Fibroblast of peridontal ligament (primary cell): Measurements from ENCODE around the gene PRKAR1B.

Experiments used
- DNase-seq: peaks from one replicate; pipeline ENCODE4 v3.0.0-alpha.2; 2010; ENCODE audit errors: extremely low read depth

Gene PRKAR1B

DNA sequence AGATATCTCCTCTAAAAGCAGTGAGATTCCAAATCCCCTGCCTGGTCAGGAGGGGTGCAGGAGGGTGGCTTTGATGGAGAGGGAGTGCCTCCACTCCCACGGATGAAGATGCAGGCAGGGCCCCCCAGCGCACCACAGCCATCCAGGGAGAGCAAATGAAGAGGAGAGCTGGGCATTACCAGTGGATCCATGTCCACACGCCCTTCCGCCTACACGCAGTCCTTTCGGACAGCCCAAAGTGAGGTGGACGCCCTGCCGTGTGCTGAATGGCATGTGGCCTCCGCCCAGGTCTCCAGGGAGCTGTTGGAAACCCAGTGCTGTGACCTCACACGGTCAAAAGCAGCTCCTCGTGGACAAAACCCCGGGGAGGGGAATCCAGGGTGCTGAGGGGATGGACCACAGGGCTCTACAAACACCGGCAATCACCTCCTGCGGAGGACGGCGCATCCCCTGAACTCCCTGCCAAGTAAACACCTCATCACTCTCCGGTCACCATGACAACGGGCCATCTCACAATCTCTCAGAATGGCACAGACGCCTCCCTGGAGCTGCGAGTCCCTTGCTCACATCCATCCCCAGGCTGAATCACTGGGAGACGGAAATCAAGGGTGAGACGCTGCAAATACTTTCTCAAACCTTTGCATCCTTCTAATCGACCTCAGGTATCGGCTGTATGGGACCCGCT lies 35.6 kb downstream of the PRKAR1B start:
- DNase-seq: no peak

DNA sequence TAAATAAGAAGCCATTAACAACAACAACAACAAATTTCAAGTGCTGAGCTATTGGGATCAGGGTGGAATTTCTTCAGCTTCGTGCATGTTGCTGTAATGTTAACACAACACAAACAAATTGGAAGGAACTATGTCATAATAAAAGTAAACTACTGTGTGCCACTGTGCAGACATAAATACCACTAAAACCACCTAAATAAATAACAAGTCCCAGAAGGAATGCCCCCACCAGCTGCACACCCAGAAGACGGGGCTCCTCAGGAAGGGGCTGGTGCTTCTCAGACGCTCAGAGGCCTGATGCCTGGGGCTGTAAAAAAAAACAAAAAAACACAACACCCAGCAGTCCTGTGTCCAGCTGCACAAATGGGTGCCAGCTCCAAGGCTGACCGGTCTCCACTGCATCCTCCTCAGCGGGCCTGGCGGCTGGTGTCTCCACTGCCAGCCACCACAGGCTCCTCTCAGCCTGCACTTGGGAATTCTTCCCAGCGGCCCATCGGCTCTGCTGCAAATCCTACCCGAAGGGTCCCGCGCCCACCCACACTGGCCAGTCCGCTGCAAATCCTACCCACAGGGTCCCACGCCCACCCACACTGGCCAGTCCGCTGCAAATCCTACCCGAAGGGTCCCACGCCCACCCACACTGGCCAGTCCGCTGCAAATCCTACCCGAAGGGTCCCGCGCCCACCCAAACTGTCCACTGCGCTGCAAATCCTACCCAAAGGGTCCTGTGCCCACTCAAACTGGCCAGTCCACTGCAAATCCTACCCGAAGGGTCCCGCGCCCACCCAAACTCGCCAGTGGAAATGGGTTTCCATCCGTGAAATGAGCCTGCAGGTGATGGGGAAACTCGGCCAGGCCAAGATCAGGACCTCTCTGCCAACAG lies 36.4 kb downstream of the PRKAR1B start:
- DNase-seq: no peak

DNA sequence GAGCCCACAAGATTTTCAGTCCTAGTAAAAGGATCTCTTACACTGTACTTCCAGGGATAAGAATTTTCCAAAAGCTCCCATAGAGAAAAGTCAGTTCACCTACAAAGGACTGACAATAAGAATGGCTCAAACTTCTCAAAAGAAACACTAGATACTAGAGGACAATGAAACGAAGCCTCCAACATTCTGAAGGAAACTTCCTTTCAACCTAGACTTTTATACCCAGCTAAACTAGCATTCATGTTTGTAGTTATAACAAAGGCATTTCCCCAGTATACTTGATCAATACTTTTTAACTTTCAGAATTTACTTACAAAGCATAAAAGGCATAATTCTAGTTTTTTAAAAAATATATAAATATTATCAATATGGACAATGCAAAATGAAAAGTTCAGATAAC lies 41.5 kb downstream of the PRKAR1B start:
- DNase-seq: no peak

DNA sequence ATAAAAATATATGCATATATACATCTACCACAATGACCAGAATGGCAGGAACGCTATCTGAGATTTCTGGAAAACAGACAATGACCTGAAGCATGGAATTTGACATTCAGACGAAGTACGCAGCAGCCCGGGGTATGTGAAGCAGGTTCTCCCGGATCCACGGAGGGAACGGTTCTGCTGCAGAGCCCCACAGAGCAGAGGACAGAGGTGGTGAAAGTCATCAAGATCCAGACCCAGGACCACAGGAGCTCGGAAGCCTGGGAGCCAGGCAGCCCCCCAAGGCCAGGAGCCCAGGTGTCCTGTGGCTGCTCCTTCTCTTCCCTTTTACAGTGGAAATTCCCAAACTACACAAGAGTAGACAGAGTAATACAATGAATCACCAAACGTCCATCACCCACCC lies 42.7 kb downstream of the PRKAR1B start:
- no peak for DNase-seq

DNA sequence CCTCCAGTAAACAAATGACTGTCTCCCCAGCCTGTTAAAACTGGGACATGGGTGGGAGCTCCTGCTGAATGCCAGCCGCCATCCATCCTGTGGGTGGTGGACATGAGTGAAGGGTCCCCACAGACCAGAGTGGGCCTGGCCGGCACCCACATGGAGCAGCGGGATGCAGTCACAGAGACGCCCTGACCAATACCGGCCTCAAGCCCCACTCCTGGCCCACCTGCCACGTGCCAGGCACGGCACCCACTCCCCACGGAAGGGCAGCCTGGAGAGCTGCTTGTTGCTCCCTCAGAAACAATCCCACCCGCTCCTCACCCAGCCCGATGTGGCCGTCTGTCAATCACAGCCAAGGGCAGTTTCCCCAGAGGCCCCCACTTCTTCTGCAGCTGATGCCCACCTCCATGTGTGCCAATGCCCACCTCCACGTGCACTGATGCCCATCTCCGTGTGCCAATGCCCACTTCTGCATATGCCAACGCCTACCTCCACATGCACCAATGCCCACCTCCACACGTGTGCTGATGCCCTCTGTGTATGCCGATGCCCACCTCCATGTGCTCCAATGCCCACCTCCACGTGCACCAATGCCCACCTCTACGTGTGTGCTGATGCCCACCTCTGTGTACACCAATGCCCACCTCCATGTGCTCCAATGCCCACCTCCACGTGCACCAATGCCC lies 43.4 kb downstream of the PRKAR1B start:
- DNase-seq: no peak

DNA sequence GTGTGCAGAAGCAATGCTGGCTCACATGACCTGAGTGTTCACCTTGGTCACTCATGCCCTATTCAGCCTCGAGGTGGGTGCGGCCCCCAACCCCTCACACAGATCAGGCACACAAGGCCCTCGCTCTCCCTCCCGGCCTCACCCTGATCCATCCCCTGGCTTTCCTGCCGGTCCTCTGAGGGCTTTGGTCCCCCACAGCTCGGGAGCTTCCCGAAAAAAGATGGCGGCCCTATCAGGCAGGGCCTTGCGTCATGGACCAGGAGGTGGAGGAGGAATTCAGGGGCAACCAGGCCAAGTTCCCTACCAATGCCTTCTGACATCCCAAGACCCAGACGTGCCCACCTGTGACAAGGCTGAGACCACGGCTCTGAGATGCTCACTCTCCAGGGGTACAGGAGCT lies 44.3 kb downstream of the PRKAR1B start:
- no peak for DNase-seq

DNA sequence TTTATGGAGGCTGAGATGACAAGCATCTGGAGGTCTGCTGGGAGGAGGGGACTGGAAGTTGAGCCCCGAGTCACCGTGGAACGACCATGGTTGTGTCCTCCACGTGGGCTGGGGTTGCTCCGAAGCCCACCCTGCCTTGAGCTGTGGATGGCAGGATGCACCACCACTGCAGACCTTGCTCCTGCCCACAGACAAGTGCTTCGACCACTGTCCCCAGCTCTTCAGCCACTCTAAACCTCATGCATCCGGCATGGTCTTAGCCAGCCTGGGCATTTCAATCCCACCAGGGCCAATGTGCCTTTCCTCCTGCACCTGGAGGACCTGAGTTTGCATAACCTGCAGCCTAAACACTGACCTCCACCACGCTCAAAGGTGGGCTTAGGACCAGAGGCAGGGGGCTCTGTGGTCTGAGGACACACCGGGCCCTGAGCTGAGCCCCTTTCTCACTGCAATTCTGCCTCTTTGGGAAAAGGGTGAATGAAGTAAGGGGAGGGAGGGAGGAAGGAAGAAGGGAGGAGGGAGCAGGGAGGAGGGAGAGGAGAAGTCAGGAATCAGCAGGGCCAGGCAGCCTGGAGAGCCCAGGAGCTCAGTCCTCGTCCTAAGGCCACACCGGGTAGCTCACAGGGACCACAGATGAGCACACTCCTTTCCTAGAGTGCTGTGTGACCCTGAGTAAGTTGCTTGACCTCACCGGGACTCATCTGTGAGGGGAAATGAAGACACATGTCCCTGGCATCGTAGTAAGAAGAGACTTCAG lies 45.4 kb downstream of the PRKAR1B start:
- no peak for DNase-seq

DNA sequence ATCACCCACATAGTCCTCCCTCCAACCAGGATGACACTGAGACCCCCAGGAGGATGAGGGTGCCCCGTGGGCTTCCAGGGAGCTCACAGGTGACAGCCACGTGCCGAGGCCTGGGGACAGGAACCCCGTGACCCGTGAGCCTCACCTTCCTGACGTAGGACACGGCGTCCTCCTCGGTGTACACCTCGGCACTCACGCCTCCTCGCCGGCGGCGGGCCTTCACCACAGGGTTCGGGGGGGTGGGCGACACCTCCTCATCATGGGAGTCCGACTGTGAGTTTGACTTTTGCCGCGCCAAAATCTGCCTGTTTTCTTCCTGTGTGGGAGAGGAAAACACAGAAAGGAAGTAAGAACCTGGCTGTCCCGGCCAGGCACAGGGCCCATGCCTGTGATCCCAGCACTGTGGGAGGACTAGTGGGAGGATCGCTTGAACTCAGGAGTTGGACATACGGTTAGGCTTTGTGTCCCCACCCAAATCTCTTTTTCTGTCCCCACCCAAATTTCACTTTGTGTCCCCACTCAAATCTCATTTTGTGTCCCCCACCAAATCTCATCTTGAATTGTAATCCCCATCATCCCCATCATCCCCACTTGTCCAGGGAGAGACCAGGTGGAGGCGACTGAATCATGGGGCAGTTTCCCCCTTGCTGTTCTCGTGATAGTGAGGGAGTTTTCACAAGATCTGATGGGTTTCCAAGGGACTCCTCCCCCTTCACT lies 46.5 kb downstream of the PRKAR1B start:
- no peak for DNase-seq

DNA sequence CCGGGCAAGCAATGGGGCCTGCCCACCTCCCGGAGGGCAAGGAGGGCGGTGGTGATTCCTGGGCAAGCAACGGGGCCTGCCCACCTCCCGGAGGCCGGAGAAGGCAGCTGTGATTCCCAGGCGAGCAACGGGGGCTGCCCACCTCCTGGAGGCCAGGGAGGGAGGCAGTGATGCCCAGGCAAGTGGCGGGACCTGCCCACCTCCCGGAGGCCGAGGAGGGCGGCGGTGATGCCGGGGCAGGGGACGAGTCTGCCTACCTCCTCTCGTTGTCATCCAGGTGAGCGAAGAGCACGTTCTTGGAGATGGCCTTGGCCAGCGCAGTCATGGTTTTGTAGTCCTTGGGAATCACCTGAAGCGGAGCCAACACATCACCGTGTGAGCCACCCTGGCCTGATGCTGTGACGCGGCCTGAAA lies 50.1 kb downstream of the PRKAR1B start:
- no peak for DNase-seq

DNA sequence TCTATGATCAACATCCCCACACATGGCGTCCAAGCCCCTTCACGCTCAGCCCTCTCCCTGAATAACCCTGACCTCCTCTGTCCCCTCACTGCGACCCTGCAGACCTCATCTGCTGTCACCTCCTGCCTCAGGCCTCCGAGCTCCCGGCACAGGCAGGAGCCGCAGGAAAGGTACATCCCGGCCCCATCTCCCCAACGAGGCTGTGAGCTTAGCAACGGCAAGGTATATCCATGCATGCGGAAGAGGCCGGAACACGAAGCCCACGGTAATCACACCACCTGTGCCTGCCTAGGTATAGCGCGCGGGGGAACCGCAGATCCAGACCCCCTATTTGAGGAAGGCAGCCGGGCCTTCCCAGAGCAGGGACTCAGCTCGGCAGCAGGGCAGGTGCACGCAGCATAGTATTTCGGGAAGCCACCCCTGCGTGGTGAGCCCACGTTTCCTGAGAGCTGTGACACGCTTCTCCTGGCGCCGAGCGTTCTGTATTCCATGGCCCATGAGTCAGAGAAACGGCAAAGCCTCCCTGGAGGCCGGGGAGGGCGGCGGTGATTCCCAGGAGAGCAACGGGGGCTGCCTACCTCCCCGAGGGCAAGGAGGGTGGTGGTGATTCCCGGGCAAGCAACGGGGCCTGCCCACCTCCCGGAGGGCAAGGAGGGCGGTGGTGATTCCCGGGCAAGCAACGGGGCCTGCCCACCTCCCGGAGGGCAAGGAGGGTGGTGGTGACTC lies 50.7 kb downstream of the PRKAR1B start:
- DNase-seq: no peak

DNA sequence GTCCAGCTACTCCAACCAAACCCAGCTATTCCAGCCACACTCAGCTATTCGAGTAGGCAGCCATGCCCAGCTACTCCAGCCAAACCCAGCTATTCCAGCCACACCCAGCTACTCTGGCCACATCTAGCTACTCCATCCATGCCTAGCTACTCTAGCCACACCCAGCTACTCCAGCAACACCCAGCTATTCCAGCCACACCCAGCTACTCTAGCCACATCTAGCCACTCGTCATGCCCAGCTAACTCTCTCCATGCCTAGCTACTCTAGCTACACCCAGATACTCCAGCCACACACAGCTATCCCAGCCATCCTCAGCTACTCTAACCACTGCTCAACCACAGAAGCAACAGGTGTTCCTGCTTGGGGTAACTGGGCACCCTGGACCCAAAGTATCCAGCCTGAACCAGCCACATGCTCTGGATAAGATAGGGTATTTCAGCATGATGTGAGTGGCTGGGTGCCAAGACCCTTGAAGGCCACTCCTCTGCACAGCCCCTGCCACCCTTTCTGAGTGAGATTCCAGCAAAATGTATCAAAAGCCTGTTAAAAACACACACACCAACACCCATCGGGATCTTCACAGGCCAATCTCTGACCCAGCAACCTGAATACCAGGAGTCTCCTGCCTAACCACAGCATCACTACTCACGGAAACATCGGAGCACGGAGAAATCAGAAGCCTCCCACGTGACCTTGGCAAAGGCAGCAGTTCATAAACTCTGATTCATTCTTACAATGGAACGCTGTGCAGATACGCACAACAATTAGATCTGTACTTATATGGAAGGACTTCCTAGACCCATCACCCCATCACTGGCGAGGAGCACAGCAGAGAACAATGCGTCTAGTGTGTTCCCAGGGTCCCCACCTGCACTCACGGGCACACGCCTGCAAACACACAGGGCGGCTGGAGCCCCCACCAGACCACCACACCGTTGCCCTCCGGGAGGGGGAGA lies 52.3 kb downstream of the PRKAR1B start:
- DNase-seq: no peak

DNA sequence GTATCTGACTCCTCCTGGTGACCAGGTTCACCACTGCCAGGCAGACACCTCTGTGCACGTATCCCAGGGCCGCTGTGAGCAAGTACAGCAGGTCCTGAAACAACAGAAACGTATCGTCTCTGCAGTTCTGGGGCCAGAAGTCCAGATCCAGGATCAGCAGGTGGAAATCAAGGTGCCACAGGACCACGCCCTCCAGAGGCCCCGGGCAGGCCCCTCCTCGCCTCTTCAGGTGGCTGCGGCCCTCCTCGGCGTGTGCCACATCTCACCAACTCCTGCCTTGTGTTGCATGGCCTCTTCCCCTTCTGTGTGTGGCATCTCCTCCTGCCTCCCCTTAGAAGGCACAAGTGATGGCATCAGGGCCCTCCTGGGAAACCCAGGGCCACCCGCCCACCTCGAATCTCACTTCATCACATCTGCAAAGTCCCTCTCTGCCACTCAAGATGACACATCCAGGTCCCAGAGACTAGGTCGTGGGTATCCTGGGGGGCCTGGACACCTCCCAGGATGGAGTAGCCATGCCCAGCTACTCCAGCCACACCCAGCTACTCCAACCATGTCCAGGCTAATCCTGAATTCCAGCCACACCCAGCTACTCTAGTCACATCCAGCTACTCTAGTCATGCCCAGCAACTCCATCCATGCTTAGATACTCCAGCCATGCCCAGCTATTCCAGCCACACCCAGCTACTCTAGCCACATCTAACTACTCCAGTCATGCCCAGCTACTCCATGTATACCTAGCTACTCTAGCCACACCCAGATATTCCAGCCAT lies 53.2 kb downstream of the PRKAR1B start:
- DNase-seq: no peak

DNA sequence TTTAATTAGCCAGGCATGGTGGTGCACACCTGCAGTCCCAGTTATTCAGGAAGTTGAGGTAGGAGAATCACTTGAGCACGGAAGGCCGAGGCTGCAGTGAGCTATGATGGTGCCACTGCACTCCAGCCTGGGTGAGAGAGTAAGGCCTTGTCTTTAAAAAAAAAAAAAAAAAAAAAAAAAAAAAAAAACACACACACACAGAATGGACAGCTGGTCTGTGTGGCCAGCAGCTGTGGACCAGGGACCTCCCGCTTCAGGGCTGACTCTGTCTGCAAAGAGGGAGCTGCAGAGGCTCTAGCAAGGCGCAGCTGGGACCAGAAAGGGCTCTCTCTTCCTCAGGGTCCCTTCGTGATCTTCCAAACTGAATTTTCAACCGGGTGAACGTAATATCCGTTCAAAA lies 54.2 kb downstream of the PRKAR1B start:
- no peak for DNase-seq

DNA sequence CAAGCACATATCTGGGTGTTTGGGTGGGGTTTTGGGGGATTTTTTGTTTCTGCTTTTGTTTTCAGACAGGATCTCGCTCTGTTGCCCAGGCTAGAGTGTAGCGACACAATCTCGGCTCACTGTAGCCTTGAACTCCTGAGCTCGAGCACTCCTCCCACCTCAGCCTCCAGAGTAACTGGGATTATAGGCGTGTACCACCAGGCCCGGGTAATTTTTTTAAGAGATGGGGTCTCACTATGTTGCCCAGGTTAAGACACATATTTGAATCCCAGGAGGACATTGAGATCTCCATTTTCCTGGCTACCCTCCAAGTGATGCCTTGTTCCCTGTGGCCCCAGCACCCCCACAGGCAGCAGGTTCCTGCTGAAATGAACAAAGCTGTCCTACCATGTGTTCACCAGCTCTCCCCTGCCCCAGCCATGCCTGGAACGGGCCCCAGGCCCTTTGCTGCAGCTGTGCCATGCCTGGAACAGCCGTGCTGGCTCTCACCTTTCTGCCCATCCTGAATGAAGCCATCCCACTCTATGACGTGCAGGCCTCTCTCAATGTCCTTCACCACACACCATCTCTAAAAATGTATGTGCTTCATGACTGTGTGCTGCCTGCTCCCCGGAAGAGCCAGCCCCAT lies 55.6 kb downstream of the PRKAR1B start:
- DNase-seq: no peak

DNA sequence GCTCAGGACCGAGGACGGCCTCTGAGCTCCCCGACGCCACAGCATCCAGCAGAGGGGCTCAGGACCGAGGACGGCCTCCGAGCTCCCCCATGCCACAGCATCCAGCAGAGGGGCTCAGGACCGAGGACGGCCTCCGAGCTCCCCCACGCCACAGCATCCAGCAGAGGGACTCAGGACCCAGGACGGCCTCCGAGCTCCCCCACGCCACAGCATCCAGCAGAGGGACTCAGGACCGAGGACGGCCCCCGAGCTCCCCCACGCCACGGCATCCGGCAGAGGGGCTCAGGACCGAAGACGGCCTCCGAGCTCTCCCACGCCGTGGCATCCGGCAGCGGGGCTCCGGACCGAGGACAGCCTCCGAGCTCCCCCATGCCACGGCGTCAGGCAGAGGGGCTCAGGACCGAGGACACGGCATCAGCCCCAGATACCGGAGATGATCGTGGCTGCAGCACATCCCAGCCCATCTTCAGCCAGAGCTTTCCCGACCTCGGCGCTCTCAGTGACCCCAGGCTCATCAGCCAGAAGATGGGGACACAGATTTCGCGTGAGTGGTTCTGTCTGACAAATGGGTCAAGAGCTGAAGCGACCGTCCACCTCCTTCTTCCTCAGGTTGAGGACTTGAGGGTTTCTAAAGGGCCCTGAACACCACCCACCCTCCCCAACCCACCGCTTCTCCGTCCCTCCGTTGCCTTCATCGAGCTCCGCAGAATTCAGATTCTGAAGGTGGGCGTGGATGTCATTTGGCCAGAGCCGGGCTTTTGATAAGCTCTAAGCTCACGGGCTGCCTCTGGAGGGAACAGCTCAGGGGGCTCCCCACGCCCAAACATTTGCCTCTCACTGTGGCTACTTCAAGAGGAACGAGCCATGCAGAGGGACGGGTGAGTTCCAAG lies 56.3 kb downstream of the PRKAR1B start:
- no peak for DNase-seq

DNA sequence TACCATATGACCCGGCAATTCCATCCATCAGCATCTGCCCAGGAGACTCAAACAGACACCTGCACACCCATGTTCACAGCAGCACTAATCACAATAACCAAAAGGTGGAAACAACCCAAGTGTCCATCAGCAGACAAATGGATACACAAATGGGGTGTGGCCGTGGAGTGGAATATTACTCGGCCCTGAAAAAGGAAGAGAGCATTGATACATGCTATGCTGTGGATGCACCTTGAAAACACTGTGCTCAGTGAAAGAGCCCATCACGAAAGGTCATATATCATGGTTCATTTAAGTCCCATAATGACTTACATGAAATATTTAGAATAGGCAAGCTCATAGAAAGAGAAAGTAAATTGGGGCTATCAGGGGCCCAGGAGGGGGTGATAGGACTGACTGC lies 58.1 kb downstream of the PRKAR1B start:
- DNase-seq: no peak
